Measurements from ENCODE around the gene GPC3.

The GPC3 gene

DNA sequence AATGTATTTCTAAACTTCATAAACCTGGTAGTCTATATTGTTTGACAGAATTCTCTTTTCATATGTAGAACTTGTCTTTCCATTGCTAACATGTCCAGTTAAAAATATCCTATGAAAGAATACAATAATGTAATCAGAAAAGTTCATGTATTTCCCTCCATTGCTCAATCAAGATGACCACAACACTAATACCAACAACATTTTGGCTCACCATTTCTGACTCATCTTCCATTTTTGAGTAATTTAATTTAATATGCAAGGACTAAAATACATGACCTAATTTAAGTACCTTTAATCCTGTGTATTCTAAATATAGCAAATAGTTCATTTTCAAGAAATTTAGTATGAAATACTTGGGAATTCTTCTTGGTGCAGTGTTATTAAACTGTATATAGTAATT lies 330.6 kb downstream of the GPC3 start:
- no peak for DNase-seq
- no peak overlapping the region for H3K27ac ChIP-seq
- TF ChIP-seq, protein P1, sequence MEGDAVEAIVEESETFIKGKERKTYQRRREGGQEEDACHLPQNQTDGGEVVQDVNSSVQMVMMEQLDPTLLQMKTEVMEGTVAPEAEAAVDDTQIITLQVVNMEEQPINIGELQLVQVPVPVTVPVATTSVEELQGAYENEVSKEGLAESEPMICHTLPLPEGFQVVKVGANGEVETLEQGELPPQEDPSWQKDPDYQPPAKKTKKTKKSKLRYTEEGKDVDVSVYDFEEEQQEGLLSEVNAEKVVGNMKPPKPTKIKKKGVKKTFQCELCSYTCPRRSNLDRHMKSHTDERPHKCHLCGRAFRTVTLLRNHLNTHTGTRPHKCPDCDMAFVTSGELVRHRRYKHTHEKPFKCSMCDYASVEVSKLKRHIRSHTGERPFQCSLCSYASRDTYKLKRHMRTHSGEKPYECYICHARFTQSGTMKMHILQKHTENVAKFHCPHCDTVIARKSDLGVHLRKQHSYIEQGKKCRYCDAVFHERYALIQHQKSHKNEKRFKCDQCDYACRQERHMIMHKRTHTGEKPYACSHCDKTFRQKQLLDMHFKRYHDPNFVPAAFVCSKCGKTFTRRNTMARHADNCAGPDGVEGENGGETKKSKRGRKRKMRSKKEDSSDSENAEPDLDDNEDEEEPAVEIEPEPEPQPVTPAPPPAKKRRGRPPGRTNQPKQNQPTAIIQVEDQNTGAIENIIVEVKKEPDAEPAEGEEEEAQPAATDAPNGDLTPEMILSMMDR (IDR thresholded peaks at IDR 0.05; ENCODE audit: low read depth, low read length, missing control alignments): no peak
- H3K27me3 ChIP-seq (replicated peaks): no peaks in the 10 kb centered on the region
- H3K4me3 ChIP-seq (ENCODE audit: low read depth, low read length): no peak overlapping the region
- H3K36me3 ChIP-seq (replicated peaks): no peaks in the 10 kb centered on the region
- in situ Hi-C loops (cut with HindIII; ENCODE audit: low pct_ligation_motif_present, low sequenced_read_pairs): no loop called here

DNA sequence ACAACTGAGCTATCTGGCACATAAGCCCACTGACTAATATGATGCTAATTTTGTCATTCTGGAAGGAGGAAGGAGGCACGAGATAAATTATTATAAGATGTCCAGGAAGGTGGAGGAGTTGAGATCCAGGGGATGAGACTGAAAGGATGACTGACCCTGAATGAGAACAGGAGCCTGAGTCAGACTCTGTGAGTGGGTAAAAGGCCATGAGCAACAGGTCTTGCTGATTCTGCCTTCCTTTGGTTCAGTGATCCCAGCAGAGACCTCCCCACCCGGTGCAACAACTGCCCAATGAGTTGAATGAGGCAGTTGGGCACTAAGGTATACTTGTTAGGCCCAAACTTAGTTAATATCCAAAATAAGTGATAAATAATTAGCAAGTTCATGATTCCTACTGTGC lies 332.0 kb downstream of the GPC3 start:
- Histone ChIP-seq H3K27me3 (replicated peaks) (no peaks in the 10 kb centered on the region), H3K4me3 (ENCODE audit: low read depth, low read length) (no peak overlapping the region), H3K27ac (no peak overlapping the region), H3K36me3 (replicated peaks) (no peaks in the 10 kb centered on the region)
- in situ Hi-C loops (cut with HindIII; ENCODE audit: low pct_ligation_motif_present, low sequenced_read_pairs): no loop called here
- TF ChIP-seq, protein P1 (IDR thresholded peaks at IDR 0.05; ENCODE audit: low read depth, low read length, missing control alignments): no peak
- no peak for DNase-seq

DNA sequence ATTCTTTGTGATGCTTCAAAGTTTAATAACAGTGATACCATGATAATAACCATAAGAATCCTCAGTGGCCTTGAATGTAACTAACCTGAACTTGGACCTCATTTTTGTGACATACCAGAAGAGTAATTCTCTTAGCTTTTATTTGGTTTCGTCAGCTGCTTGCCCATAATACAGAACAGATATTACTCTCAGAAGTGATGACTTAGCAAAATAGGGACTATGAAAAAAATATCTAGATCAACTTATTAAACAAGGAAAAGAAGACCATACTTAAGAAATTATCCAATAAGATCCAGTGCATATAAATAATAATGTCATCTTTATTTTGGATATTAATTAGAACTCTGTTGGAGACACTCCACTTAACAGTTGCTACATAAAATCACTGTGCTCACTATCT lies 333.2 kb downstream of the GPC3 start:
- H3K36me3 ChIP-seq (replicated peaks): no peaks in the 10 kb centered on the region
- TF ChIP-seq, protein P1 (IDR thresholded peaks at IDR 0.05; ENCODE audit: low read depth, low read length, missing control alignments): no peak
- no peak overlapping the region for H3K27ac ChIP-seq
- no peak overlapping the region for H3K4me3 ChIP-seq (ENCODE audit: low read depth, low read length)
- in situ Hi-C loops (cut with HindIII; ENCODE audit: low pct_ligation_motif_present, low sequenced_read_pairs): no loop called here
- DNase-seq: no peak
- H3K27me3 ChIP-seq (replicated peaks): no peaks in the 10 kb centered on the region

DNA sequence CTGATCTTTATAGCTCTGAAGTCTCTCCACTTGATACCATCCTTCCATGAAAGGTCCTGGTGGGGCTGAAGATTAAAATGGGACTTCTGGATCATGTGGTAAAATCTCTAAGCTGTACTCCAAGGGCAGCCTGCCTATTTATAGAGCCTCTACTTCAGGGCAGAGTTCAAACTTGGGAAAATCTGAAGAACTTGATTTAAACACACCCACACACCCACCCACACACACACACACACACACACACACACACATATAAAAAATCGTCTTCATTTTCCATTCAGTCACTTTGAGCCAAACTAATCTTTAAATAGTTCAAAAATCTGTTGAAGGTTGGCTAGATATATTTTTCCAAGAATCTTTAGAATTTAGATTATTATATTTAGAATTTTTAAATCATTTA lies 335.2 kb downstream of the GPC3 start:
- no peak for DNase-seq
- Histone ChIP-seq H3K27me3 (replicated peaks) (no peaks in the 10 kb centered on the region), H3K27ac (no peak overlapping the region), H3K4me3 (ENCODE audit: low read depth, low read length) (no peak overlapping the region), H3K36me3 (replicated peaks) (no peaks in the 10 kb centered on the region)
- in situ Hi-C loops (cut with HindIII; ENCODE audit: low pct_ligation_motif_present, low sequenced_read_pairs): no loop called here
- TF ChIP-seq, protein P1 (IDR thresholded peaks at IDR 0.05; ENCODE audit: low read depth, low read length, missing control alignments): no peak

DNA sequence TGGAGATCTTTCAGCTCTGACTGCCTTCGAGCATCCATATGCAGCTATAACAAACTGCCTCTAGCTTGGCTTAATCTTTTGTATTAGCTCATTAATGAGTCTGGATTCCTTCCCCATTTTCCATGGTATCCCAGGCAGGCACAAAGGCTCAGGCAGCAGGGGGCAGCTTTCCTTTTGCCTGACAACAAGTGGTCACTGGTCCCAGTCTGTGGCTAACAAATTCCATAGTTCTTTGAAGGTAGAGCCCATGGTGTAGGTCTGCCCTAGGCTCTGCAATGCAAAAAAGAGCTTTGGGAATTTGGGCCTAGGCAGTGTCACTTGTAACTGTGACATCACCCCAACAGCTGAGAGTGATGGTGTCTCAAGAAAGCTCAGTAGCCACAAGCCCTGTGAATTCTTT lies 335.7 kb downstream of the GPC3 start:
- H3K4me3 ChIP-seq (ENCODE audit: low read depth, low read length): no peak overlapping the region
- TF ChIP-seq, protein P1 (IDR thresholded peaks at IDR 0.05; ENCODE audit: low read depth, low read length, missing control alignments): no peak
- no peak overlapping the region for H3K27ac ChIP-seq
- DNase-seq: no peak
- in situ Hi-C loops (cut with HindIII; ENCODE audit: low pct_ligation_motif_present, low sequenced_read_pairs): no loop called here
- H3K27me3 ChIP-seq (replicated peaks): no peaks in the 10 kb centered on the region
- no peaks in the 10 kb centered on the region for H3K36me3 ChIP-seq (replicated peaks)

DNA sequence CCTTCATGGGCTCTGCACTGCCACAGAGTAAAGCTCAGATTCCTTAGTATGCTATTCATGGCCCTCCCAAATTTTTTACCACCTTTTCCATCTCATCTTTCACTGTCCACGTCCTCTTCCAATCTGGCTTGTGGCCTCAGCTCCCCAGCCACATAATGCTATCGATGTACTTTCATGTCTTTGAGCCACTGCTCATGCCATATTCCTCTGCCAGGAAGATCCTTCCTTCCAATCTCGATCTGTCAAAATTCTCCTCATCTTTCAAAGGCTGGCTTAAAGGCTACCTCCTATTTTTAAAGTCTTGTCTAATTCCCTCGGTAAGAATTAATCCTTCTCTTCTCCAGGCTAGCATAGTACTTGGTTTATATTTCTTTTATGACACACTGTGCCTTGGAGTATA lies 336.8 kb downstream of the GPC3 start:
- in situ Hi-C loops (cut with HindIII; ENCODE audit: low pct_ligation_motif_present, low sequenced_read_pairs): no loop called here
- Histone ChIP-seq H3K27ac (no peak overlapping the region), H3K4me3 (ENCODE audit: low read depth, low read length) (no peak overlapping the region), H3K36me3 (replicated peaks) (no peaks in the 10 kb centered on the region), H3K27me3 (replicated peaks) (no peaks in the 10 kb centered on the region)
- TF ChIP-seq, protein P1 (IDR thresholded peaks at IDR 0.05; ENCODE audit: low read depth, low read length, missing control alignments): no peak
- no peak for DNase-seq

Data from brain microvascular endothelial cell (primary cell).